HUES64 (cell line): ENCODE data around the gene FAM20C.

Source experiments
- H3K27ac ChIP-seq: 2 replicates; pipeline ENCODE4 v1.7.0; 2013; ENCODE audit warnings: low read depth, low read length, inconsistent platforms
- H3K27me3 ChIP-seq: 2 replicates; pipeline ENCODE4 v1.6.1; 2013; ENCODE audit warnings: mild to moderate bottlenecking, low read length; ENCODE audit not compliant: insufficient read depth
- H3K36me3 ChIP-seq: 2 replicates; pipeline ENCODE4 v1.6.1; 2013; ENCODE audit warnings: mild to moderate bottlenecking, low read length; ENCODE audit not compliant: insufficient read depth
- H3K4me1 ChIP-seq: 2 replicates; pipeline ENCODE4 v1.6.1; 2013; ENCODE audit warnings: mild to moderate bottlenecking, low read length, moderate library complexity; ENCODE audit not compliant: insufficient read depth
- H3K4me3 ChIP-seq: 2 replicates; pipeline ENCODE4 v1.5.1; 2013; ENCODE audit warnings: mild to moderate bottlenecking, low read length, moderate library complexity
- H3K9ac ChIP-seq: 2 replicates; pipeline ENCODE4 v1.6.1; 2013; ENCODE audit warnings: mild to moderate bottlenecking, low read depth, low read length
- H3K9me3 ChIP-seq: 2 replicates; pipeline ENCODE4 v1.6.1; 2013; ENCODE audit warnings: low read depth, low read length; ENCODE audit not compliant: insufficient read depth
- WGBS: fragments of 150-250, 120-280 bp; methylation state at CpG from one replicate; pipeline ENCODE4 v1.1.7; 2013; ENCODE audit warnings: missing lambda C conversion rate; 5-methylcytosine and 5-hydroxymethylcytosine counted together

FAM20C gene

DNA sequence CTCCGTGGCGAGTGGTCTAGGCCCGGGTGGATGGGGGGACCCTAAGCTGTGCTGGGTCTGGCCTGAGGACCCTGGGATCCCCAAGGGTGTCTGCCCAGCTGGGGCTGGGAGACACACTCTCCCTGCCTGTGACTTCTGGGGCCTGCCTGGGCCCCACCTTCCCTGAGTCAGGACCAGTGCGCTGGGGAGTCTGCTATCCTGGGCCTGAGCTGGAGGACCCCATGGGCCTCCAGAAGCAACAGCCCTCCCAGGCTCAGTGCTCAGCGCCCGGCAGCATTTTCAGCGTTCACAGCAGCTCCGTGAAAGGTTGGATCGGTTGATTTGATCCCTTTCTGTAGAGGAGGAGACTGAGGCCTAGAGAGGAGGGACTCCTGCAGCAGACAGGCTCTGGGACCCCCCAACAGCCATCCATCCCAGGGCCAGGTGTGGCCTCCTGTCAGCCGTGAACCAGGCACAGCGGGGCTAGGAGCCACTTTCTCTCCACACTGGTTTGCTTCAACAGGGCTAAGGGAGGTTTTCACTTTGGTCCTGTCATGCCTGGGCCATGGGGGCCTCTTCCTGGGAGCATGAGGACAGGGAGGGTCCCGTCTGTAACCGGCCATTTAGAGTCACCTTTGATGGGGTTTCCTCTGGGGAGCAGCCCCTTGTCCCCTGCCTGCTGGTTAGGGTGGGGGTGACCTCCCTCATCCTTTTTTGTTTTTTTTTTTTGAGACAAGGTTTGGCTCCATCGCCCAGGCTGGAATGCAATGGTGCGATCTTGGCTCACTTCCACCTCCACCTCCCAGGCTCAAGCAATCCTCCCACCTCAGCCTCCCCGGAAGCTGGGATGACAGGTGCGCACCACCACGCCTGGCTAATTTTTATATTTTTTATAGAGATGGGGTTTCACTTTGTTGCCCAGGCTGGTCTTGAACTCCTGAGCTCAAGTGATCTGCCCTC lies 110.0 kb downstream of the FAM20C start:
- 91% methylated on average over 18 of the region's 18 CpGs for WGBS
- H3K4me3 ChIP-seq: no peak overlapping the region
- H3K27me3 ChIP-seq: no peaks in the 10 kb centered on the region
- no peaks in the 10 kb centered on the region for H3K4me1 ChIP-seq
- H3K27ac ChIP-seq: no peak overlapping the region
- H3K9me3 ChIP-seq: no peaks in the 10 kb centered on the region
- no peaks in the 10 kb centered on the region for H3K36me3 ChIP-seq
- no peak overlapping the region for H3K9ac ChIP-seq

DNA sequence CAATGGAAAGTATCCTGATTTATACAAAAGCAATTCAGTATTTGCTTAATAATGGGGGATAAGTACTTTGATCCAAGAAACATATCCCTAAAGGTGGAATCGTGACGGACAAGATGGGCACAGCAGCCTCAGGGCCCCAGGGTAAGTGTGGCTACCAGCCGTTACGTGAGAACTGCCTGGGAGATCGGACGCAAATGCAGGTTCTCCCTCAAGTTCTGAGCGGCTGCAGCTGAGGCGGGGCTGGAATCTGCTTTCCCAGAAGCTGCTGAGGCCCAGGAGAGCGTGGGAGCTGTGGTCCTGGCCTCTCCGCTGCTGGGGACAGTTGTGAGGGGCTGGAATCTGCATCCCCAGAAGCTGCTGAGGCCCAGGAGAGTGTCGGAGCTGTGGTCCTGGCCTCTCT lies 111.1 kb downstream of the FAM20C start:
- 90% methylated on average over 11 of the region's 11 CpGs for WGBS

DNA sequence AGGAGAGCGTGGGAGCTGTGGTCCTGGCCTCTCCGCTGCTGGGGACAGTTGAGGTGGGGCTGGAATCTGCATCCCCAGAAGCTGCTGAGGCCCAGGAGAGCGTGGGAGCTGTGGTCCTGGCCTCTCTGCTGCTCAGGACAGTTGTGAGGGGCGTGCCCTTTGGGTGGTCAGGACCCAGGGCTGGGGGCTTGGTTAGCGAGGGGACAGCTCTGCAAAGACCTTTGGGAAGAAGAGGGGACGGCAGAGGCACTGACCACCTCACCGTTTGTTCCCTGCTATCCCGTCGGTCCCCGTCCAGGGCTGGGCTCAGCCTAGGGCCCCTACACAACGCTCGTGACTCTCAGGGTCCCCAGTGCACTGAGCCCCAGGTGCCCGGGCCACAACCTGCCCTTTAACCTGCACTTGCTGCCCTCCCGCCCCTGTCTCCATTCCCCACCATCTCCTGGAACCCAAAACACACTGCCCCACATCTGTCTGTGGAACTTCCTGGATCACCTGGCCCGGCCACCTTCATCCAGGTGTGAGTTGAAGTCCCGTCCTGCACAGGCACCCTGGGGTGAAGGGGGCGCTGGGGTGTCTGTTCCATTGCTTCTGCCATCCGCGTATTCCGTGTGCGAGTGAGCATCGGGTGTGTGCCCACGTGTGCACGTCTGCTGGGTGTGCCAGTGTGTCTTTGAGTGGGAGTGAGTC lies 111.7 kb downstream of the FAM20C start:
- Histone ChIP-seq H3K4me1 (no peaks in the 10 kb centered on the region), H3K27ac (no peak overlapping the region), H3K4me3 (no peak overlapping the region), H3K9ac (no peak overlapping the region), H3K36me3 (no peaks in the 10 kb centered on the region), H3K9me3 (peaks cover 10% of the 10 kb centered on the region; the same call in 1 of the 2 replicates), H3K27me3 (no peaks in the 10 kb centered on the region)
- WGBS: 93% methylated on average over 24 of the region's 24 CpGs

More for the DNA sequence above, 111.1 kb downstream of the FAM20C start:
- Histone ChIP-seq H3K27me3 (no peaks in the 10 kb centered on the region), H3K4me3 (no peak overlapping the region), H3K27ac (no peak overlapping the region), H3K36me3 (no peaks in the 10 kb centered on the region), H3K9ac (no peak overlapping the region), H3K4me1 (no peaks in the 10 kb centered on the region), H3K9me3 (peaks cover 7% of the 10 kb centered on the region; the same call in 1 of the 2 replicates)

DNA sequence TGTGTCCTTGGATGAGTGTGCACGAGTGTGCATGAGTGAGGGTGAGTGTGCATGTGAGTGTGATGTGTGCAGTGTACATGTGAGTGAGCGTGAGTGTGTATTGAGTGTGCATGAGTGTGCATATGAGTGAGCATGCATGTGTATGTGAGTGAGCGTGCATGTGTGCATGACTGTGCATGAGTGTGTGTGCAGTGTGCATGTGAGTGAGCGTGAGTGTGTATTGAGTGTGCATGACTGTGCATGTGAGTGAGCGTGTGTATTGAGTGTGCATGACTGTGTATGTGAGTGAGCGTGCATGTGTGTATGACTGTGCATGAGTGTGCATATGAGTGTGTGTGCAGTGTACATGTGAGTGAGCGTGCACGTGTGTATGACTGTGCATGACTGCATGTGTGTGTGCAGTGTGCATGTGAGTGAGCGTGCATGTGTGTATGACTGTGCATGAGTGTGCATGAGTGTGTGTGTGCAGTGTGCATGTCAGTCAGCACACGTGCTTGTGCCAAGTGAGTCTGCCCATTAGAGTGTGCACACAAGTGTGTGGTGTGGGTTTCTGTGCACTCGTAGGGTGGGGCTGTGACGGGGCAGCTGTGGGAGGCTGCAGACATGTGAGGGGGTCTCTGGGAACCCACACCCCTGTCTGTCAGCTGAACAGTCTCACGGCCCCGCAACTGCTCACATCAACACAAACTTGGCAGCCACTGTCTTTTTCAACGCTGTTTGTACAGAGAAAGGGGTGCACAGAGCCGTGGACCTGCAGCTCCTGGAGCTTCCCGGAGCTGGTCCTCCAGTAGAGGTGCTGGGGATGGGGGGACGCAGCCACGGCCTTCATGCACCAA lies 112.4 kb downstream of the FAM20C start:
- 86% methylated on average over 19 of the region's 19 CpGs for WGBS
- Histone ChIP-seq H3K27me3 (no peaks in the 10 kb centered on the region), H3K36me3 (no peaks in the 10 kb centered on the region), H3K4me1 (no peaks in the 10 kb centered on the region), H3K27ac (no peak overlapping the region), H3K9me3 (peaks cover 10% of the 10 kb centered on the region; the same call in 1 of the 2 replicates), H3K9ac (no peak overlapping the region), H3K4me3 (no peak overlapping the region)

DNA sequence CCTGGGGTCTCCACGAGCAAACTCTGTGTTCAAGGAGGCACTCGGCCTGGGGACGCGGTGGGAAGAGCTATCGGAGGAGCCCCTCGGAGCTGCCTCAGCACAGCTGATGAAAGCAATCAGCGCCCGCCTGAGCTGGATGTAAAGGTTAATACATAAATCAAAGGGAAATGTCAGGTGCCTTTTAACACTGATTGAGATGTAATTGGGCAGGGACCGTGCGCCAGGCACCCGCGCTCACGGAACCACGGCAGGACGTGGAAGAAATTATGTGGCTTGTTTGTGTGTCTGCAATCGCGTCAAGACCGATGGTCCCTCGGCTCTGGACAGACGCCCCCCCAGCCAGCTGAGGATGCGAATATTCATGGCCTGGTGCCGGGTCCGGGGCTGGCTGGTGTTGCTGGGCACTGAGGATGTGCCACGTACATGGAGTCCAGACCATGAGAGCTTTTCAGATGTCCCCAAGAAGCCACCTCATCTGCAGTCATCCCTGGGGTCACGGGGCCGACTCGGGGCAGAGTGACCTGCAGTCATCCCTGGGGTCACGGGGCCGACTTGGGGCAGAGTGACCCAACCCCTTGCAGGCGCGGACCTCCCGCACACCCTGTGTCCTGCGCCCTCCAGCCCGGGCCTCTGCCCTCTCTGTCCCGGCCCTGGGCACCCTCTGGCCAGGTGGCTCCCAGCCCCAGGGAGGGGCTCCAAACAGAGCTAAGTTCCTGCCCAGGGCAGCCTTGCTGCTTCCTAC lies 113.2 kb downstream of the FAM20C start:
- no peak overlapping the region for H3K4me3 ChIP-seq

DNA sequence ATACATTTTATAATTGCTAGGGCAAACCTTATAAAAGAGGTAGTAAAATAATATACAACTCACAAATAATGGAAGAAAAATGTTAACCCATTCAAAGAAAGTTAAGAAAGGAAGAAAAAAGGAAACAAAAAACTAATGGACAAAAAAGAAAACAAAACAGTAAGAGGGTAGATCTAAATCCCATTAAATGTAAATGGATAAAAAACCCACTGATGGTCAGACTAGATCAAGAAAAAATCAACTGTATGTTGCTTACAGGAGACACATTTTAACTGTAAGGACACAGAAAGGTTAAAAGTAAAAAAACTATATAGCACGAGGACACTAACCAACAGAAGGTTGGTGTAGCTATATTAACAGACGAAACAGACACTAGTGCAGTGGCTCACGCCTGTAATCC lies 115.6 kb downstream of the FAM20C start:
- WGBS: 91% methylated on average over 1 of the region's 3 CpGs
- no peaks in the 10 kb centered on the region for H3K27me3 ChIP-seq
- no peaks in the 10 kb centered on the region for H3K4me1 ChIP-seq
- peaks cover 10% of the 10 kb centered on the region; the same call in 1 of the 2 replicates for H3K9me3 ChIP-seq
- H3K9ac ChIP-seq: no peak overlapping the region
- no peak overlapping the region for H3K27ac ChIP-seq
- H3K36me3 ChIP-seq: no peaks in the 10 kb centered on the region
- H3K4me3 ChIP-seq: no peak overlapping the region

More for the DNA sequence above, 113.2 kb downstream of the FAM20C start:
- no peaks in the 10 kb centered on the region for H3K27me3 ChIP-seq
- 93% methylated on average over 35 of the region's 35 CpGs for WGBS
- no peaks in the 10 kb centered on the region for H3K4me1 ChIP-seq
- no peak overlapping the region for H3K9ac ChIP-seq
- no peaks in the 10 kb centered on the region for H3K36me3 ChIP-seq
- peaks cover 10% of the 10 kb centered on the region; the same call in 1 of the 2 replicates for H3K9me3 ChIP-seq
- no peak overlapping the region for H3K27ac ChIP-seq

DNA sequence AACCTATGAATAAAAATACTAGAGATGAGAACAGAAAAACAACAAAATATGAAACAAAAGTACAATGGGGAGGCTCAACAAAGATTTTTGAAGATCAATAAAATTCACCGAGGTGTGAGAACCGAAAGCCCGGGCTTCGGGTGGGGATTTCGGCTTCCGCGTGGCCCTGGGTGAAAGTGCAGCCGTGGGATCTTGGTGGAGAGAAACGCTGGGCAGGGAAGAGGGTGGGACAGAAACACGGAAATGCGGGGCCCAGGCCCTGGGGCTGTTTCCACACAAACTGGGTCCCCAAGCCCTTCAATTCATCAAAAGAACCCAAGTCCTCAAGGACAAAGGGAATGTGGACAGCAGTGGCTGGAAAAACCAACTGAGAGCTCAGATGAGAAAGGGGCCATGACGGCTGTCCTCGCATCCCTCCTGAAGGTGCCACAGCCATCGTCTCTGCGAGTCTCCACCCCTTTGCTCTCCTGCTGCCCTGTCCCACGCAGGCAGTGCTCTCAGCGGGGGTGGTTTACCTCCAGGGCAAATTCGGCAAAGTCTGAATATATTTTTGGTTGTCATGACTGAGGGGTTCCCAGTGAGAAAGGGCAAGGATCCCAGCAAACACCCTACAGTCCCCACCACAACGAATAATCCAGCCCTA lies 117.3 kb downstream of the FAM20C start:
- H3K4me1 ChIP-seq: no peaks in the 10 kb centered on the region
- no peaks in the 10 kb centered on the region for H3K27me3 ChIP-seq
- no peak overlapping the region for H3K4me3 ChIP-seq
- H3K36me3 ChIP-seq: no peaks in the 10 kb centered on the region
- no peak overlapping the region for H3K27ac ChIP-seq
- 89% methylated on average over 17 of the region's 19 CpGs for WGBS
- H3K9ac ChIP-seq: no peak overlapping the region
- peaks cover 10% of the 10 kb centered on the region; the same call in 1 of the 2 replicates for H3K9me3 ChIP-seq
